GM19043 (cell line): ENCODE data around the gene MRC2.

Source experiments
- ATAC-seq: cut with Tn5 transposase; IDR thresholded peaks from one replicate; pipeline ENCODE4 v1.9.1; 2021; ENCODE audit warnings: low read depth; ENCODE audit not compliant: unreplicated experiment

The MRC2 gene

DNA sequence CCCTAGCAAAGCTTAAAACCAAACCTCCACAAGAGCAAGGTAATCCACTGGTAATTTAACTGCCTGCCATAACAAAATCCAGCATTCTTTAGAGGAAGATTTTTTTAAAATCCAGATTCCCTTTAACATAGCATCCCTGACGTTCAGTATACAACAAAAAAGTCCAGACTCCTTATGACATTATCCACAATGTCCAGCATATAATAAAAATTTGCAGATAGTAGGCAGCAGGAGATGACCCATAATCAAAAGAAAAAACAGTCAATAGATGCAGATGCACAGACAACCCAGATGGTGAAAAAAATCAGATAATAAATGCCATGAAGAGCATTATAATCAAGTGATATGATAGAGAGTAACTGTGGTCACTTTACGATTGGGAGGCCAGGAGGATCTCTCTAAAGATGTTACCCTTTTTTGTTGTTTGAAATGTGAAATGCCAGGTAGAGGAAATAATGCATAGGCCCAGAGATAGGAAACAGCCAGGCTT is 33.2 kb downstream of the MRC2 start:
- ATAC-seq = no peak

DNA sequence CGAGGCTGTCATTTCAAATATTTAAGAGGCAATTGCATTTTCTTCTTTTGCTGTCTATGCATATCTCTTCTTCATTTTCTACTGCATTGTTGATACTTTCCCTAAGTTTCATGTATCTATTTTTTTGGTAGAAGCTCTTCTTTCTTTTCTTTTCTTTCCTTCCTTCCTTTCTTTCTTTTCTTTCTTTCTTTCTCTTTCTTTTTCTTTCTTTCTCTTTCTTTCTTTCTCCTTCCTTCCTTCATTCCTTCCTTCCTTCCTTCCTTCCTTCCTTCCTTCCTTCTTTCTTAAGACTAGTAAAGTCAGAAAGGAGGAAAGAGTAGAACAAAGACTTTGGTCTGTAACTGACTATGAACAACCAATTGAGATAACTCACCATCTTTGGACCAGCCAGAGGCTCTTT is 33.9 kb downstream of the MRC2 start:
- no peak for ATAC-seq

DNA sequence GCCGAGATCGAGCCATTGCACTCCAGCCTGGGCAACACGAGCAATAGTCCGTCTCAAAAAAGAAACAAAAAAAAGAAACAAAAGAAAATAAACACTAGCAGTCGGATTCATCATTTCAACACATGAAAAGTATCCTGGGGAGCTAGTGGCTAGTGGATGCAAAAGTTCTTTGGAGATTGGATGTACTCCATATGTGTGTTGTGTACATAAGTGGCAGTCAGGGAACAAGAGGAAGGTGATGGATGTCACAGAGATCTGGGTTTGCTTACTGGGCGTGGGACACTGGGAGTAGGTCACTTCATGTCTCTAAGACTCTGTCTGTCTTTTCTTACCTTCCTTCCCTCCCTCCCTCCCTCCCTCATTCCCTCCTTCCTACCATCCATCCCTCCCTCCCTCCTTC is 35.4 kb downstream of the MRC2 start:
- ATAC-seq = no peak

DNA sequence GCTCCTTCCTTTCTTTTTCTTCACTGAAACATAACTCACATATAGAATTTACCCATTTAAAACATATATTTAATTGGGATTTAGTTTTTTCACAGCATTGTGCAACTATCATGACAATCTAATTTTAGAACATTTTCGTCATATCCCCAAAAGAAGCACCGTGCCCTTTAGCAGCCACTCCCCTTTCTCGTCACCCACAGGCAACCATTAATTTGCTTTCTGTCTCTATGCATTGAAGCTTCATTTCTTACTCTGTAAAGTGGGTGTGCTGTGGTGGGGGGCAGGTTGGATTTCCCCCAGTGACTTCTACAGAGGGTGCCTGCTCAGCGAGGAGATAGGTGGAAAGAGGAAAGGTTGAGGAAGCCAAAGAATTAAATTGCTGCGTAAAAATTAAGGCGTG is 35.8 kb downstream of the MRC2 start:
- ATAC-seq = no peak

DNA sequence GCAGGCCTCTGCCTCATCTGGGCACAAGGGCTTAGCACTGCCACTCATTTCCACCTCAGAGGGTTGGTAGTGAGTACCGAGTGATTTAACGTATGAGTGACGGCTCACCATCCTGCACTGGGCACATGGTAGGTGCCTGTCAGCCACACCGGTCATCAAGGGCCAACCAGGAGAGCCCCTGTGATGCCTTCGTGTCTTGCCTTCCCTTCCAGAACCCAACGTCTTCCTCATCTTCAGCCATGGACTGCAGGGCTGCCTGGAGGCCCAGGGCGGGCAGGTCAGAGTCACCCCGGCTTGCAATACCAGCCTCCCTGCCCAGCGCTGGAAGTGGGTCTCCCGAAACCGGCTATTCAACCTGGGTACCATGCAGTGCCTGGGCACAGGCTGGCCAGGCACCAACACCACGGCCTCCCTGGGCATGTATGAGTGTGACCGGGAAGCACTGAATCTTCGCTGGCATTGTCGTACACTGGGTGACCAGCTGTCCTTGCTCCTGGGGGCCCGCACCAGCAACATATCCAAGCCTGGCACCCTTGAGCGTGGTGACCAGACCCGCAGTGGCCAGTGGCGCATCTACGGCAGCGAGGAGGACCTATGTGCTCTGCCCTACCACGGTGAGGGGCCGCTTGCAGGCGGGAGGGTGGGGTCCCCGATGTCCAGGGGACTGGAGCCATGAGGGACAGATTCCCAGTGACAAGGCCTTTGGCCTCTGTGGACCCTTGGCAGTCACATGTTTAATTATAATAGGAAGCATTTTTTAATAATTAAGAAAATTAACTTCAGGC is 37.1 kb downstream of the MRC2 start:
- ATAC-seq = no peak

DNA sequence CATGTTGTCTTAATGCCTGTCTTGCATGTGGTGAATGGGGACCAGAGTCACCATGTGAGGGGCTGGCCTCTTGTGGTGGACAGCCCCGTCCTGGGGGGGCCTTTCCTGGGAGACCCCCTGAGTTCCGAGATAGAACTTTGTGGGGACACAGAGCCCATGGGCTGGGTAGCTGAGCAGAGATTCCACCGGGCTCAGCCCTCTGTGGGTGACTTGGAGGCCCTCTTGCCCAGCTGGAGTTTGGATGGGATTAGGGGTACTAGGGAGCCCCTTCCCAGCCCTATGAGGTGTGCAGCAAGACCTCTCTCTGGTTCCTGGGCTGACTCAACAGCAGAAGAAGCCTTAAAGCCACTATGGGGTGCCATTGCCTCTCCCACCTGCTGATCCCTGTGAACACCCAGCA is 38.1 kb downstream of the MRC2 start:
- no peak for ATAC-seq

DNA sequence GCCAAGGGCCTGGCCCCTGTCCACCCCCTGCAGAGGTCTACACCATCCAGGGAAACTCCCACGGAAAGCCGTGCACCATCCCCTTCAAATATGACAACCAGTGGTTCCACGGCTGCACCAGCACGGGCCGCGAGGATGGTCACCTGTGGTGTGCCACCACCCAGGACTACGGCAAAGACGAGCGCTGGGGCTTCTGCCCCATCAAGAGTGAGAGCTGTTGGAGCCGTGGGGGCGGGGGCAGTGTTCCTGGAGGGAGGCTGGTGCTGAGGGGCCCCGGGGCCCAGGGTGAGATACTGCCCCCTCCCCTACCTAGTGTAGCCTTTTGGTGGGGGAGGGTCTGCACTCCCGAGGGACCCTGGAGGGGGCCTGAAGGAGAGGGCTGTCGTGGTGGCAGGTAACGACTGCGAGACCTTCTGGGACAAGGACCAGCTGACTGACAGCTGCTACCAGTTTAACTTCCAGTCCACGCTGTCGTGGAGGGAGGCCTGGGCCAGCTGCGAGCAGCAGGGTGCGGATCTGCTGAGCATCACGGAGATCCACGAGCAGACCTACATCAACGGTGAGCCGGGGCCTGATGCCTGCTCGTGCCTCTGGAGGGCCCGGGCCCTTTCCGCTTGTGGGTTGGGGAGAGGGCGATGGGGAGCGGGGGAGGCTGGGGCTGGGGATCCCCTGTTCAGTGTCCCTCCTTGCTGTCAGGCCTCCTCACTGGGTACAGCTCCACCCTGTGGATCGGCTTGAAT is 38.8 kb downstream of the MRC2 start:
- no peak for ATAC-seq

DNA sequence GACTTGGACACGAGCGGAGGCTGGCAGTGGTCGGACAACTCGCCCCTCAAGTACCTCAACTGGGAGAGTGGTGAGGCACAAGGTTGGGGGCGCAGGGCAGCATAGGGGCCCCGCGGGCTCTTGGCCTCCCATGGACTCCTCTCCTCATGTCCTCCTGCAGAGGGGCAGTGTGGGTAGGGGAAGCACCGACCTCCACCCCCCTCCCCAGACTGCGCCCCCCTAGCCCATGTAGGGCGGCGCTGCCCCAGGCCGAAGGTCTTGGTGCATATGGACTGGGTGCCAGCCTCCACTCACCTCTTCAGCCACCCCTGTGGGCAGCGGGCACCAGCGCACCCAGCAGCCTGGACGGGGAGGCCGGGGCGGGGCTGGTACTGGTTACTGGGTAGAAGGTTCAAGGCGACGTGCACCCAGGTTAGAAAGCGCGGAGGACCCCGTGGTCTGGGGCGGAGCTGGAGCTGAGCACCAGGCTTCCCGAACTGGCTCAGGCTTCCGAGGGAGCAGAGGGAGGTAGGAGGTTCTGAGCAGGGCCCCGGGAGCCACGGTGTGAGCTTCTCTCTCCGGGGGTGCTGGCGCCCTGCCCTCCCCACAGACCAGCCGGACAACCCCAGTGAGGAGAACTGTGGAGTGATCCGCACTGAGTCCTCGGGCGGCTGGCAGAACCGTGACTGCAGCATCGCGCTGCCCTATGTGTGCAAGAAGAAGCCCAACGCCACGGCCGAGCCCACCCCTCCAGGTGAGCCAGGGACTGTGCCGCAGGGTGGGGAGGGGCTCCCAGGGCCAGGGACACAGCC is 39.5 kb downstream of the MRC2 start:
- ATAC-seq = no peak

DNA sequence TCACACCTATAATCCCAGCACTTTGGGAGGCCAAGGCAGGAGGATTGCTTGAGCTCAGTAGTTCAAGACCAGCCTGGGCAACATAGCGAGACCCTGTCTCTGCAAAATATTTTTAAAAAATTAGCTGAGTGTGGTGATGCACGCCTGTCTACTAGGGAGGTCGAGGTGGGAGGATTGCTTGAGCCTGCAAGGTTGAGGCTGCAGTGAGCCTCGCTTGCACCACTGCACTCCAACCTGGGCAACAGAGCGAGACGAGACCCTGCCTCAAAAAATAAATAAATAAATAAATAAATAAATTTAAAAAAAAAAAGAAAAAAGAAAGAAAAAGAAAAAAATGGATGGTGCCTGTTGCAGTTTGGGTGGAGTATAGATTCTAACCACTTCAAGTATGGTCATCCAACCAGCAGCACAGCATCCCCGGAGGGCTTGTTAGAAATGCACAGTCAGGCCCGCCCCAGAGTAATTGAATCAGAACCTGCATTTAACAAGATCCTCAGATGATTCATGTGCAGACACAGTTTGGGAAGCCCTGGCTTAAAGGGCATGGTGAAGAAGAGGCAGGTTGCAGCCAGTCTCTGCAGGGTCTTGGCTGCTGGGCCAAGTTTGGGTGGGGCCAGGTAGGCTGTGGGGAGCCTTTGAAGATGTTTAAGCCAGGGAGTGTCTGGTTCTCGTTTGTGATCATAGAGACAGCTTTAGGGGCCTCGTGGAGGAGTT is 40.8 kb downstream of the MRC2 start:
- no peak for ATAC-seq

DNA sequence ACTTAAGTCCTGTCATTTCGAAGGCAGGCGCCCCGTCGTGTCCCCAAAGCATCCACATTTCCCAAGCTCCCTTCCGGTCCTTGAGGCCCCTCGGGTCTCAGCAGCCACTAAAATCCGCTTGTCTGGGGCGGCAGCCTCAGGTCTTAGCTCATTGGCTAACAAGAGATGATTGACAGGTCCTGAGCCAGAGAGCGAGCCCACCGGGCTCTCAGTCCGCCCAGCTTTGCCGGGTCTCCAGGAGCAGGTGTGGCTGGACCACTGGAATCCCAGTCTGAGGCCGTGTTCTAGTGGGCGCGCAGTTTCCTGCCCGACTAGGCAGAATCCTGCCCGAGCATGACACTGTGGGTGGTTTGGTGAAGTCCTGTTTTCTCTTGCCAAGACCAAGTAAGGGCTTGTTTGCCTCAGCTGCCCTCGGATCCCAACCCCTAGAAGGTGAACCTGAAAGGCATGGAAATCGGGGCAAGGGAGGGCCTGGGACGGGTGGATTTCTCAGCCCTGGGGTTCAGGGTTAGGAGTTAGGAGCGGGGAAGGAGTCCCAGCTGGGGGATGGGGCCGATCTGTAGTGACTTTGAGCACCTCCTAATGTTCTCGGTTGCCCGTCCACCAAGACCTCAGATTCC is 42.8 kb downstream of the MRC2 start:
- ATAC-seq = no peak

DNA sequence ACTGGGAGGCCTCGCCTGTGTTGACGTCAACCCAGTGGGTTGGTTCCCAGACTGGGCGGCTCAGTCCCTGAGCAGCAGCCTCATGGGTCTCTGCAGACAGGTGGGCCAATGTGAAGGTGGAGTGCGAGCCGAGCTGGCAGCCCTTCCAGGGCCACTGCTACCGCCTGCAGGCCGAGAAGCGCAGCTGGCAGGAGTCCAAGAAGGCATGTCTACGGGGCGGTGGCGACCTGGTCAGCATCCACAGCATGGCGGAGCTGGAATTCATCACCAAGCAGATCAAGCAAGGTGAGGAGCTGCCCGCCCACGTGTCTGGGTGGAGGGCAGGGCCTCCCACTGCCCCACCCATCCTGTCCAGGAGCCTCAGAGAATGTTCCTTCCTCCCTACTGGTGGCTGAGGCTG is 44.1 kb downstream of the MRC2 start:
- no peak for ATAC-seq

DNA sequence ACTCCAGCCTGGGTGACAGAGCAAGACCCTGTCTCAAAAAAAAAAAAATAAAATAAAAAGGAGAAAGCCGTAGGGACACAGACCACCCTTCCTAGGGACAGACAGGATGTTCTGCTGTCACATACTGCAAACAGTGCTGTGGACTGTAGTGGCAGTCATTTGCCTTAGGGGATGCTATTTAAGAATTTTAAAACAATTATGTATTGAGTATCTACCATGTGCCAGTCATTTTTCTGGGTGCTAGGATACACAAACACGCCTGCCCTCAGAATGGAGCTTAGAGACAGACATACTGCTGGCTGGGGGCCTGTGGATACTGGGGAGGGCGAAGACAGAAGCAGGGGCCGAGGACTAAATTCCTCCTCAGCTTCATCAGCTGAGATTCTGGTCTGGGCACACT is 45.5 kb downstream of the MRC2 start:
- no peak for ATAC-seq

DNA sequence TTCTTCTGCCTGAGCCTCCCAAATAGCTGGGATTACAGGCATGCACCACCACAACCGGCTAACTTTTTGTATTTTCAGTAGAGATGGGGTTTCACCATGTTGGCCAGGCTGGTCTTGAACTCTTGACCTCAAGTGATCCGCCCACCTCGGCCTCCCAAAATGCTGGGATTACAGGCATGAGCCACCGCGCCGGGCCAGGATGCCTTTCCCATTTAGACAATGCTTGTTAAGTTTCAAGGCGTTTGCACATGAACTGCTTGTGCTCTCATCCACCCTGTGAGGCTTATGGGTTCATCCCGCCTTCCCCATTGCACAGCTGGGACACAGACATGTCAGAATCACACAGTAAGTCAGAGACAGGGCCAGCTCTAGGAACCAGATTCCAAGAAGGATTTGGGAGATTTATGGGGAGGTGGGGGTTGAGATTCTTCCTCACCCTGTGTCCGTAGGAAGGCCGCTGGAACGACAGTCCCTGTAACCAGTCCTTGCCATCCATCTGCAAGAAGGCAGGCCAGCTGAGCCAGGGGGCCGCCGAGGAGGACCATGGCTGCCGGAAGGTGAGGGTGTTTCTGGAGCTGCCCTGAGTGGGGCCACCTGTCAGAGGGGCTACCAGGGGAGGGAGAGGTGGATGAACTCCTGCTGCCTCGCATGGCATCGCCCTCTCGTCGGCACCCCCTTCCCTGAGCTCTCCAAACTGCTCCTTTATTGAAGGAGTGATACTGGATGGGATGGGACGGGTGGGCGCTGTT is 46.3 kb downstream of the MRC2 start:
- ATAC-seq = no peak

DNA sequence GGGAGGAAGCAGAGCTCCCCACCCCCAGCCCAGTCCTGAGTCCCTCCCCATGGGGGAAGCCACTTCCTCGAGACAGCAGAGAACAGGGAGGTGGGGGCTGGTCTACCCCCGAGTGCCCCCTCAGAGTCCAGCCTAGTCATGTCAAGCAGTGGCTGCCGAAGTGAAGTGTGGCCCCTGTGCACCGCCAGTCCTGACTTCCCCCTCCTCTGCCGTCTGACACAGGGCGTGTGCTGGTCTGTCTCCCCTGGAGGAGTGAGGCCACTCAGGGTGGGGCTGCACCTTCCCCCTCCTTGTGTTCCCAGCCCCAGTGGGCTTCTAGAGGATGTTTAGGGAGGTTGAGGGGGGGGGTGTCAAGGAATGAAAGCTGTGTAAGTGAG is 46.9 kb downstream of the MRC2 start:
- no peak for ATAC-seq

DNA sequence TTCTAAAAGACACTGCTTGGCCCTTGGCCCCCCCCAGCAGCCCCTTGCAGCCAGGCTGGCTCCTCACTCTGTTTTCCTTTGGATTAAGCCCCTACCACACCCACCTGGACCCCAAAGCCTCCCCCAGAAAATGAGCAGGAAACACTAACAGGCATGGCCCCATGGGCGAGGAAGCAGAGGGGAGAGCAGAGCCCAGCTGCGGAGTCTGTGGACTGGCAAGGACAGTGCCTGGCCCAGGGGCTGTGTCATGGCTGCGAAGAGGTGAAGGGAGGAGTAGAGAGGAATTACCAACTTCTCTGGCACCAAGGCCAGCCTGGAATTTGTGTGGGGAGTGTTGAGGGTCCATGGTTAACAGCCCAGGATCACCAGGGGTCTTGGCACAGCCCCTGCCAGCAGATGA is 47.4 kb downstream of the MRC2 start:
- ATAC-seq = no peak

DNA sequence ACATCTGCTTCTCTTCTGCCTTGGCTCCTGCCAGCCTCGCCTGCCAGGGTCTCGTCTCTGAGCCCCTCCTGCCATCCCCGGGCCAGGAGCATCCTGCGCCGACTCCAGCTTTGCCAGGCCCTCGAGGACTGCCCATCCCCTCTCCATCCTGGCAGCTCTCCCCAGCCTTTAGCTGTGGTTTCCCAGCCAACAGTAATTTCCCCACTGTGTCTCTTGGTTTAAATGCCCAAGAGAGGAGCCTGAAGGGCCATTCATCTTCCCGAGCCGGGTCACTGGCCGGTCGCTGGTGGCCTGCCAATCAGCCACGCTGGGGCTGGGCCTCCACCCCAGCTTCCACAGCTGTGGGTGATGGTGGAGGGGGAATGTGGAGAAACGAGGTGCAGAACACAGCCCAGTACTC is 47.8 kb downstream of the MRC2 start:
- no peak for ATAC-seq

DNA sequence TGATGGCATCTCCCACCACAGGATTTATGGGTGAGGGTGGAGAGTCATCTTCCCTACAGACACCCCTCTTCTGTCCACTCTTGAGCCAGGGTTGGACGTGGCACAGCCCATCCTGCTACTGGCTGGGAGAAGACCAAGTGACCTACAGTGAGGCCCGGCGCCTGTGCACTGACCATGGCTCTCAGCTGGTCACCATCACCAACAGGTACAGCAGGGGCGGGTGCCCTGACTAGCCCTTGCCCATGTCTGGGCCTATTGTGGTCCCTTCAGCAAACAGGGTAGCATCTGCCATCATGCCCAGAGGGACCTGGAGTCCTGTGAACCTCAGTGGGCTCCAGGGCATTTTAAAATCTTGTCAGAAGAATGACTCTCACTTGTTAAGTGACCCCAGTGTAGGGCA is 48.2 kb downstream of the MRC2 start:
- no peak for ATAC-seq

DNA sequence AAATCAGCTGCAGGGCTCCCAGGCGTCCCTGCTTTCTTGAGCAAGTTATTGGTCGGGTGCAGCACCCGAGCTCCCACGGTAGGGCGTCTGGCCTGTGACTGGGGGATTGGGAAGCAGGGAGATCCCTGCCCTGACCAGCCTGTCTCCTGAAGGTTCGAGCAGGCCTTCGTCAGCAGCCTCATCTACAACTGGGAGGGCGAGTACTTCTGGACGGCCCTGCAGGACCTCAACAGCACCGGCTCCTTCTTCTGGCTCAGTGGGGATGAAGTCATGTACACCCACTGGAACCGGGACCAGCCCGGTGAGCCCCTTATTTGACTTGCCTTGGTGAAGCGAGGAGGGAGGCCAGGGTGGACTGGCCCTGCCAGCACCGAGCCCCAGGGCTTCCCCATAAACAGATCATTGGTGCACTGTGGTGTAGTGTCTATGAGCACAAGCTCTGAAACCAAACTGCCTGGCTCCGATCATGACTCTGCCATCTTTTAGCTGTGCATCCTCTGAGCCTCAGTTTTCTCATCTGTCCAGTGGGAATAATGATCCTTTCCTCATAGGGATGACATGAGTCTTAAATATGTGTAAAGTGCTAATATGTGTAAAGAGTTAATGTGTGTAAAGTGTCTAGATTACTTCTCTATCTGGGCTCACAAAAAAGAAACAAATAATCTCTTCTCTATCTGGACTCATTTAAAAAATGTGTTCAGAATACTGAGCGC is 48.9 kb downstream of the MRC2 start:
- ATAC-seq = no peak
